Activated CD8-positive, alpha-beta memory T cell treated with anti-CD3 and anti-CD28 coated beads for 36 hours (primary cell): ENCODE measurements around the gene ABAT. TPM values are rescaled to one million over a fixed set of nuclear protein-coding genes. Genes with fewer than 3 reads are reported as not detected.

ENCODE experiments used
- CTCF ChIA-PET: fragments of 350-600 bp; sonication (Branson Sonifier 250); formaldehyde crosslinking; loops from one replicate; lab custom pipeline; 2021; ENCODE audit warnings: antibody characterized with exemption; lab: Charles Lee
- POLR2A ChIA-PET: fragments of 350-600 bp; sonication (Branson Sonifier 250); formaldehyde crosslinking; loops from one replicate; lab custom pipeline; 2021; ENCODE audit warnings: antibody characterized with exemption; lab: Charles Lee
- total RNA-seq, 2 experiments: library from RNA; stranded (reverse); gene quantifications; one replicate each; pipeline ENCODE4 v1.2.3, GENCODE V29; 2021

Gene ABAT
- 10 to 100 TPM in 1 of 2 experiments, 1 to 10 TPM in 1; 9.8 to 10.7 TPM for total RNA-seq

DNA sequence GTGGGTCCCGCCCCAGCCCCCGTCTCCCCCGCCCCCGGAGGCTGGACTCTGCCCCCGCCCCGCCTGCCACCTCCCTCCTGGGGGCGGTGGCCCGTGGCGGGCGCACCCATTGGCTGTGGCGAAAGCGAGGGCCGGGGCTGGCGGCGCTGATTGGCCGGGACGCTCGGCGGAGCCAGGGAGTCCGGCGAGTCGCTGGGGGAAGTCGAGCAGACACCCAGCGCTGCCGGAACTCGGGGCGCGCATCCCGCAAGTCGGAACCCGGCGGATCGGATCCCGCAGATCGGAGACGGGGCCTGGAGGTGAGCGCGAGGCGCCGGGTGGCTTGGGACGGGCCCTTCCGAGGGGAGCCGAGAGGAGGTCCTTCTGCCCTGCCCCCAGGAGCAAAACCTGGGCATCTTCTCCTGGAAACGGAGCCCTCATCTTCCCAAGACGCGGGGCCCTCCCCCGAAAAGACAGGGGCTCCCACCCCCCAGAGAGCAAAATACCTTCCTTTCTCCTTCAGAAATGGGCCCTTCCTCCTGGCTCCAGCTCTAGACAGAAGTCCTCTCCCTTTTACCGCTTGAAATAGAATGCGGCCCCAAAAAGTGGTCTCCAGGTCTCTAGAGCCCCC, at the start of gene ABAT:
ABAT (plus strand) TSS at position 205 of the 610 bp plus-strand sequence. CDS start 61,123 bp downstream, outside the sequence.
- POLR2A ChIA-PET, result no interaction called here

DNA sequence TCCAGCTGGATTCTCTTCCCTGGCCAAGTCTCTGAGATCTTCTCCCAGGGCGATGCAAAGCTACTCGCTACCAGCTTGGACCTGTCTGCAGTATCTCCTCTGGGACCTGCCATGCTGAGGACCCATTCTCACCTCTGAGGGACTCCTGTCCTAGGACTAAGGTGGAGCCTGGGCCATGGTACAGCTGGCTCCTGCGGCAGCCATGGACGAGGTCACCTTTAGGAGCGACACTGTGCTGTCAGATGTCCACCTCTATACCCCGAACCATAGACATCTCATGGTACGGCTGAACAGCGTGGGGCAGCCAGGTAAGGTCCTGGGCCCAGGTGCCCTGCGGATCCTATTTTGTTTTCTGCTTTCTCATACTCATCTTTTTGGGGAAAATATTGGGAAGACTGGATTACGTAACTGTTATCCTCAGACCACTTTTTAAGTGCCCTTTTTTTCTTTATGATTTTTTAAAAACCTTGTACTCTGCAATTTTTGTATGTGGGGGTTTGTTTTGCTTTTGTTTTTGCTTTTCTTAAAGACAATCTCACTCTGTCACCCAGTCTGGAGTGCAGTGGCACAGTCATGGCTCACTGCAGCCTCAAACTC, 48.8 kb upstream of the ABAT start:
- POLR2A ChIA-PET, result no interaction called here
- CTCF ChIA-PET, result interaction anchor here (0.8 to 2.6 kb wide), 2 partner anchors 11 to 30 kb away, joined by 3 to 7 read pairs; no protein-coding TSS in a partner anchor

More for the DNA sequence above, at the start of gene ABAT:
- CTCF ChIA-PET, result interaction anchor here (0.9 to 1.2 kb wide), 2 partner anchors 17 to 206 kb away, joined by 3 read pairs; no protein-coding TSS in a partner anchor

DNA sequence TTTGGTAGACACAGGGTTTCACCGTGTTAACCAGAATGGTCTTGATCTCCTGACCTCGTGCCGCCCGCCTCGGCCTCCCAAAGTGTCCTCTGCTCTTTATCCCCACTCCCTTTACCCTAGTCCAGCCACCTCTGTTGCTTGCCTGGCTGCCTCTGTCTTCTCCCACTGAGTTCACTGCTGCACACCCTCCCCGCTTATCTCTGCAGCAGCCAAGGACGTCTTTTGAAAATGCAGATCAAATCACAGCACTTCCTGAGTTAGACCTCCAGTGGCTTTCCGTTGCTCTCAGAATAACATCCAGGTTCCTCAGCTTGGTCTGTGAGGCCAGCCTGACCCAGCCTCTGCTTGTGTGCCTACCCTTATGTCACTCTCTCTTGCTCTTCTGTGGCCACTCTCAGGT, 47.5 kb upstream of the ABAT start:
- CTCF ChIA-PET, result no interaction called here
- POLR2A ChIA-PET, result interaction anchor here (0.6 kb wide), 1 partner anchor 194 kb away, joined by 7 read pairs; no protein-coding TSS in a partner anchor

DNA sequence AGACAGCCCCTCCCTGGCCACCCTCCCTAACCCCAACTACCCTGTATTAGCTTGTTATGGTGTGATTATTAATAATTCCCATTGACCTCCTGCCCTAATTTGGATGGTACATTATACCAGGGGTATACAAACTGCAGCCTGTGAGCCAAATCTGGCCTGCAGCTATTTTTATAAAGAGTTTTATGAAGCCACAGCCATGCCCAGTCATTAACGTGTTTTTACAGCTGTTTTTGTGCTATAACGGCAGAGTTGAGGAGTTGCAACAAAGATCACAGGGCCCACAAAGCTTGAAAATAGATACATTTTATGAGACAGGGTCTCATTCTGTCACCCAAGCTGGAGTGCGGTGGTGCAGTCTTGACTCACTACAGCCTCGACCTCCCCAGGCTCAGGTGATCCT, 47.0 kb upstream of the ABAT start:
- CTCF ChIA-PET, result interaction anchor here (0.6 kb wide), 1 partner anchor 382 kb away, joined by 3 read pairs; no protein-coding TSS in a partner anchor
- POLR2A ChIA-PET, result no interaction called here

DNA sequence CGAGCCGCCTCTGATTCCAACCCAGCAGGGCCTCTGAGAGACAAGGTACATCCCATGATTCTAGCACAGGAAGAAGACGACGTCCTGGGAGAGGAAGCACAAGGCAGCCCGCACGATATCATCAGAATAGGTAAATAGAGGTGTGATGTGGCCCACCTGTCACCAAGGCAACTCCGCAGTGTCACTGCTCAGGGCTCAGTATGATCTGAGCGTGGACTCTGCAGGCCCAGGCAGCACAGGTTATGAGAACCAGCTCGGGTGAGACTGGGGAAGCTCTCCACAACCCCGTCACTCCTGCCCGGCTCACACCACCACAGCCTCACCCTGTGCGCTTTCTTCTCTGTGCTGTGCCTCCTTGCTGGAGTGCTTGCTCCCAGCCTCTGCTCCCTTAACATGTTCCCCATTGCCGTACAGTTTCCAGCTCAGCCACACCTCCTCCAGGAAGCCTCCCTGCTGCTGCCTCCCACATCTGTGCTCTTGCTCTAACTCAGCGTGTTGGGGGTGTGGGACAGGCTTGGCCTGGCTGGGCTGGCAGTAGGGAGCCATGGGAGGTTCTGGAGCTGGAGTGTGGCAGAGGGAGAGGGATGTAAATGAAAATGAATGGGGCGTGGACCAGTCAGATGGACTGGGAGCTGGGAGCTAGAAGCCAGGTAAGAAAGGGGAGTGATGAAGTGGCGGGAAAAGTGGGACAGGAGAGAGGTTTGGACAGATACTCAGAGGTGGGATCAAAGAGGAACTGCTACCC, 45.3 kb upstream of the ABAT start:
- POLR2A ChIA-PET, result no interaction called here
- CTCF ChIA-PET, result no interaction called here

DNA sequence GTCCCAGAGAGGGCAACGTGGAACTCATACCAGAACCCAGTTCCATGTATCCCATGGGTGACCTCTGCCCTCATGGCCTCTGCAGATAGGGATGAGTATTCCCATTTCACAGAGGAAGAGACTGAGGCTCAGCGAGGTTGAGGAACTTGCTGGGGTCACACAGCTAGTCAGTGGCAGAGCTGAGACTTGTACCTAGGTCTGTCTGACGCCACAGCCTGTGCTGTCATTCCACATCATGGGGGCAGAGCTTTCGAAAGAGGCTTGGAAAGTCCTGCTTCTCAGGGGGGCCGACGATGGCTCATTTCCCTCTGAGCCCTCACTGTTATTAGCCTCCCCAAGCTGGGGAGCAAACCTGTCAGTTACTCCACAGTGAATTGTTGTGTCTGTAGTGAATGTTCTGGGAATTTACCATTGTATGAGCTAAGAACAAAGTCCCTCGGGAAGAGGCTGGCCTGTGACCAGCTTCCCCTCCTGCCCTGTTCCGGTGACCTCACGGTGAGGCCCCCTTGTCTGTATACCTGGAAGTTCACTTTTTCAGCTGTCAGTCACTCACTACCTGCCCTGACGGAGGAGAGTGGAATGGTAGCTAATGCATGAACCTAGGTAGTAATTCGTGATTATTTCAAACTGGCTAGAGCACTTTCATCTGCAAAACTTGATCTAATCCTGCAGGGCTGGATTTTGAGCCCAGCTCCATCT, 44.0 kb upstream of the ABAT start:
- ChIA-PET POLR2A (no interaction called here), CTCF (no interaction called here)

DNA sequence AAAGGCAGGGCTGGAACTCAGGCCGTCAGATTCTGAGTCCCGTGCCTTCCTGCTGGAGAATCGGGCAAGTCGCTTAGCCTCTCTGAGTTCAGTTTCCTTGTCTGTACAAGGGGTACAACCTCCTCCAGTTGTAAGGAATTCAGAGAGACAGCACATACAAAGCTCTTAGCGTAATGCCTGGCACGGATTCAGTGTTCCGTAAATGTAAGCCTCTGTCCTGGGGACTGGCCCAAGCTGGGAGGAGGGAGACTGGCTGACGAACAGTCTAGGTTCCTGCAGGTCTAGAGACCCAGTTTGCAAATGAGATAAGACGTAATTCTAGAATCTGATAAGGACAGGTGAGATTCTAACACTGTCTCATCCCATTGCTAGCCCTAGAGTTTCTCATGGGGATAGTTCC, 43.0 kb upstream of the ABAT start:
- POLR2A ChIA-PET, result no interaction called here

DNA sequence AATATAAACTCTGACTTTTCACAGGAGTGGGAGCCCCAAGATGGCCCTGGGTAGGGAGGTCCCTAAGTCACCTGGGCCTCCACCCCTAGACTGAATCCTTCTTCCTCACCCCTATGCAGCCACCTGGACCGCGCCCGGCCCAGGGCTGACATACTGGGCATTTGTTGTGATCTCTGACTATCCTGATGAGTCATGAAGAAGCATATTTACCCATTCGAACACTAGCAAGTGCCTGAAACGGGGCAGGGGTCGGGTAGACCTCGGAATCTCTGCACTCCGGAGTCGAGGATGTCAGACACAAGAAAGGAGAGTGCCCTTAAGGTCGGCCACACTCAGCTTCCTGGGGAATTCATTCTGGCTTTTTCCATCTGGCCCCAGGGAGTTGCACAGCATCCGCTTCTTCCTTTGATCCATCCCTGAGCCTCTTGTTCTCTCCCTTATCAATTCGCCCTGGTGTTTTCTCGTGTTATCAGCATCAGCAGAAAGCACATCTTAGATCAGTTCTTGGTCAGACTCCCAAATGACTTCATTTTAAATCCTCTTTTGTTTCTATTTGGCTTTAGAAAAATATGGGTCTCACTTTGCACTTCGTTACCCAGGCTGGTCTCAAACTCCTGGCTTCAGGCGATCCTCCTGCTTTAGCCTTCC, 42.5 kb upstream of the ABAT start:
- CTCF ChIA-PET, result no interaction called here
- POLR2A ChIA-PET, result no interaction called here

More for the DNA sequence above, 43.0 kb upstream of the ABAT start:
- CTCF ChIA-PET, result no interaction called here

DNA sequence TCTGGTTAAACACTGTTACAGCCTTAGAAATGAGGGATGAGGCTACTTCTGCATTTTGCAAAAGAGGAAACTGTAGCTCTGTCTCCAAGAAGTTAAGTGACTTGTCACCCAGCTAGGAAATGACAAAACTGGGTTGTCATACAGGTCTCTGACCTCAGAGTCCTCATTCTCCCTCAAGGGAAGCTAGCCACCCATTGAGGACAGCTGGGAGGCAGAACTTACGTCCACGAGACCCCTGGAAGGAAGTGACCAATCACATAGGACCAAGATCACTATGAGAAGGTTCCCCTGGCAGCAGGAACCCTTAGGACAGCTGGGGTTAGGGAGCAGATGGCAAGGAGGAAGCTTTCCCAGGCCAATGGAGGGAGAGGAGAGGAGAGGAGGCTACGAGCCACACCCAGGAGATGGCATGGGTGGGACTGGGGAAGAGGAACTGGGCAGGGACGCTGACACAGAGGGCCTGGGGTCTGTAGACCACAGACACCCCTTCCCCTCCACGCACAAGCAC, 41.7 kb upstream of the ABAT start:
- ChIA-PET POLR2A (no interaction called here), CTCF (no interaction called here)

DNA sequence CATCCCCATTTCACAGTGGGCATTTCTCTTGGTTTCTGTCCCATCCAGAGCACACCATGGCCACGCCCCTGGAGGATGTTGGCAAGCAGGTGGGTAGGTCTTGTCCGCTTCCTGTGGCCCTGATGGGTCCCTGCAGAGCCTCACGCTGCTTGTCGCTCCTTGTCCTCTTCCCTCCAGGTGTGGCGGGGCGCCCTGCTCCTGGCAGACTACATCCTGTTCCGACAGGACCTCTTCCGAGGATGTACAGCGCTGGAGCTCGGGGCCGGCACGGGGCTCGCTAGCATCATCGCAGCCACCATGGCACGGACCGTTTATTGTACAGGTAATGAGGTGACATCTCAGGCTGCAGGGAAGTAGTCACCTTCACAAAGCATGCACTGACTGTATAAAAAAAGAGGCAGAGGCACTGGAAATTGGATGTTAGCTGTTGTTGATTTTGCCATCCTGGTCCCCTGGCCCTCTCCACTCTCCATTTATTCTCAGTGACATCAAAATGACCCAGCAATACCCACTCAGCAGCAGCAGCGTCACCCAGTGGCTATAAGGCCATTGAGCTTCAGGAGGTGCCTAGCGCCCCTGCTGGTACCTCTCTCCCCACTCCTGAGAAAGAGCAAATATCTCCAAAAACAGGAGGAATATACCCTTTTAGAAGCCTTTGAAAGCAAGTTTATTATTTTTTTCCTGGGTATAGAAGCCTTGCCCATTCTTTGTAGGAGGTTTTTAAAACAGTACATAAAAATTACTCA, 39.3 kb upstream of the ABAT start:
- CTCF ChIA-PET, result no interaction called here
- POLR2A ChIA-PET, result no interaction called here

DNA sequence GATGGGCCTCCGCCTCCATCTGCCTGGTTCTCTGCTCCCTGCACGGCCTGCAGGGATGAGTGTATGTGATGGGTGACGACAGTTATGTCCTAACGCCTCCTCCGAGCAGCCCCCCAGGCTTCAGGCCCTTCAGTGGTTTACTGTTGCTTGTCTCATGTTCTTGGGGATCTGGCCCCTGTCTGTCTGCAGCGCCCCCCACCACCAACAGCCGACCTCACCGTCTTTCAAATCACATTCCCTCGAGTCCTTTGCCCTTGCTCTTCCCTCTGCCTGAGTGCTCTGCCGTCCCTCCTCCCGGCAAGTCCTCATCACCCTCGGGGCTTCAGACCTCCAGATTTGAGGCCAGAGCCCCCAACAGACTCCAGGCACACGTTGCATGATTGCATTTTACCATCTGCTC, 34.7 kb upstream of the ABAT start:
- ChIA-PET CTCF (no interaction called here), POLR2A (no interaction called here)

DNA sequence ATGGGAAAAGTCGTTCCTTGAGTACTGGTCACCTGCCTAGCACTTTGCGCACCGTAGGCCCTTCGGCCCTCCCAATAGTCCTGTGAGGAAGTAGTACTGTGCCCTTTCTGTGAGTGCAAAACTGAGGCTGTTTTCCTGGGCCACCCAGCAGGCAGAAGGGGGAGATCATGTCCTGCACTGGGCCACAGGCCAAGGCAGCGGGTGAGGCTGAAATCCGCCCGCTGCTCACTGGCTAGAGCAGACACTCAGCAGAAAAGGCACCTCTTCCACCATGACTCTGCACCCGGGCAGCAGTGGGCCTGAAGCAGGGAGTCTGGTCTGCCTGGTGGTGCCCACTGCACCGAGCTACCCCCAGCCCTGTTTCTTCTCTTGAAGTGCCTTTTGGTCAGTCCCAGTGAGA, 32.7 kb upstream of the ABAT start:
- ChIA-PET POLR2A (no interaction called here), CTCF (no interaction called here)

DNA sequence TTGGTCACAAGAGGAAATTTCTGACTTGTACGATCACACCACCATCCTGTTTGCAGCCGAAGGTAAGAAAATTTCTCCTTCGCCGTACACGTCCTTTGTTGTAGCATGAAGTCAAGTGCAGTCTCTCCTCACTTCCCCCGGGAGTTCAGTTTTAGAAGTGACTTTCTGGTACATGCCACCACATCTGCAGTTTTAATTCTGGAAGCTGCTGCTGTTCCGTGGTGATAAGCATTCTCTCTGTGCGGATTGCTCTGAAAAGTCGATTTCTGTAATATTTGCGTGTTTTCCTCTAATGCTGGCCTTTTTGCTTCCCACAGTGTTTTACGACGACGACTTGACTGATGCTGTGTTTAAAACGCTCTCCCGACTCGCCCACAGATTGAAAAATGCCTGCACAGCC, 32.3 kb upstream of the ABAT start:
- ChIA-PET CTCF (no interaction called here), POLR2A (no interaction called here)

DNA sequence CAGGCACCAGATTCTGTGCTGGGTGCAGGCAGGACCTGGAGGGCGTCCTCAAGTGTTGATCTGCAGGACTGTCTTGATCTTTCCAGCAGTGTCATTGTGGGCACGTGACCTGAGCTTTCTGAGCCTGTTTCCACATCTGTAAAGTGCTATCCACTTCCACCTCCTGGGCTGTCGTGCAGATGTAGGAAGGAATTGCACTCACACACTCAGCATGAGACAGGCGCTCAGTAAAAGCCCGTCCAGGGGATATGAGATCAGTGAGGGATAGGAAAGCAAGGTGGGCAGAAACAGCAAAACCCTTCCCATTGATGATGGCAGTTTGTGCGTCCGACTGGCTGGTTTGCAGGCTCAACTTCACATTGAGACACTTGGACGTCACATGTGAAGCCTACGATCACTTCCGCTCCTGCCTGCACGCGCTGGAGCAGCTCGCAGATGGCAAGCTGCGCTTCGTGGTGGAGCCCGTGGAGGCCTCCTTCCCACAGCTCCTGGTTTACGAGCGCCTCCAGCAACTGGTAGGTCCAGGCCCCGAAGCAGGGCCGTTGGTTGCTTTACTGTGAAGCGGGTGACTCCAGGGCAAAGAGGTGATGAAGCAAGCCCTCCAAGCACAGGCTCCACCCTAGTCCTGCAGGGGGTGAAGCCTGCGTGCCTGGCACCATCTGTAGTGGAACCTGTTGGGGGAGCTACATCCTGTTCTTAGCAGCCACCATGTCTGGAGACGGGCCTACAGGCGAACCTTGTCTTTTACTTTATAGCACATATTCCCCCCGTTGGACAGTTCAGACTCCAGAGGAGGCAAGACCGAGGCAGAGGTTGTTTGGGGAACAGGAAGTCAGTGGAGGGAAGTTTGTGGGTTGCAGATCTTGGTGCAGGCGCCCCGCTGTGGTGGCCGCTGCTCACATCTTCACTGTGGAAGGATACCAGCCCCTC, 29.9 kb upstream of the ABAT start:
- ChIA-PET POLR2A (no interaction called here), CTCF (interaction anchor here (0.8 to 1.5 kb wide), 4 partner anchors 20 to 236 kb away, joined by 3 to 4 read pairs (median 4); no protein-coding TSS in a partner anchor)

DNA sequence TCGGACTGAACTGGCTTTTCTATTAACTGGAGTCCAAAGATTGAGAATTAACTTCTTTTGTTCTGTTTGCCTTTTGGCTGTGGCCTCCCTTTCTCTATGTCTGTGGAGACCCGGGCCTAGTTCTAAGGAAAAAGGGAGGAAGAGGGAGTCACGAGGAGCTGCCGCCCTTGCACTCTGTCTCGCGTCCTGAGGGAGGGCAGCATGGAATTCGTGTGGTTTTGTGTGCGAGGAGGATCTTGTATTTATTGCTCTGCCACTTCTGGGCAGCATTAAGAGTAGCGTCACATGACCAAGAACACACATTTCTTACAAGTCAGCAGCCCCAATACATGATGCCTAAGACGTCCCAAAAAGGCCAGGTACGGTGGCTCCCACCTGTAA, 29.3 kb upstream of the ABAT start:
- POLR2A ChIA-PET, result no interaction called here
- CTCF ChIA-PET, result interaction anchor here (0.8 kb wide), 1 partner anchor 60 kb away, joined by 4 read pairs; no protein-coding TSS in a partner anchor

DNA sequence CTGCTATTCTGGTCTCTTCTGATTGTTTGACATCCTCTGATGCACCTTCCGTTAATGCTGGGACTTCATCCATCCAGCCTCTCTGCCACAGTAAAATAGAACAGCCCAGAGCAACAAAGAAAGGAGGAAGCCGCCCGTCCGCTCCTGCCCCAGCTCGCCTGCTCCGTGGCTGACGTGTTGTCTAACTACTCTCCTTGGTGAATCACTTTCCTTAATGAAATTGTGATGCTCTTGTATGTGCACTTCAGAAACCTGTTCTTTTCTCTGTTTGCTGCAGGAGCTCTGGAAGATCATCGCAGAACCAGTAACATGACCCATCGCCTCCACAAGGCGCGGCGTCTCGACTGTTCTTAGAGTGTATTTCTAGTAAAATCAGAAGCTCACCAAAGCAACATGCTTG, 28.6 kb upstream of the ABAT start:
- POLR2A ChIA-PET, result no interaction called here
- CTCF ChIA-PET, result interaction anchor here (0.6 kb wide), 1 partner anchor 49 kb away, joined by 3 read pairs; no protein-coding TSS in a partner anchor
